ENCODE data around the gene ATP1A2. TPM values are rescaled to one million over a fixed set of nuclear protein-coding genes. Genes with fewer than 3 reads are reported as not detected.

The ATP1A2 gene
- total RNA-seq, 1 experiment from 2014 or later, result 0.15 TPM

DNA sequence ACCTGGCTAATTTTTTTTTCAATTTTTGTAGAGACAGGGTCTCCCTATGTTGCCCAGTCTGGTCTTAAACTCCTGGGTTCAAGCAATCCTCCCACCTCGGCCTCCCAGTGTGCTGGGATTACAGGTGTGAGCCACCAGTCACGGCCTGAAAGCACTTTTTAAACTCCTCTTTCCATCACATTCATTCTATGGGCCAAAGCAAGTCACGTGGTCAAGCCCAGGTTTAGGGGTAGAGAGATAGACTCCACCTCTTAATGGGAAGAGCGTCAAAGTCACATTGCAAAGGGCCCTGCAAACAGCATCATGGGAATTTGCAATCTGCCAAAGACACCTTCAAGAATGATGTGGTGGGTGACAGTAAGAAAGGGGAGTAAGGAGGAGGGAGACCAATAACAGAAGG lies 43.0 kb downstream of the ATP1A2 start:
- Histone ChIP-seq H3K9me3 (ENCODE audit: control insufficient read depth, insufficient read depth, low read depth, low read length) (no peaks in the 10 kb centered on the region), H3K27ac (ENCODE audit: low read length) (no peak overlapping the region), H3K4me1 (ENCODE audit: control insufficient read depth, insufficient read depth, low read length) (no peaks in the 10 kb centered on the region), H3K27me3 (ENCODE audit: control insufficient read depth, insufficient read depth, low read length) (no peaks in the 10 kb centered on the region), H3K4me3 (ENCODE audit: low read depth in 2 of 2, low read length in 2 of 2) (no peak overlapping the region), H3K36me3 (ENCODE audit: control insufficient read depth, insufficient read depth, low read length) (no peaks in the 10 kb centered on the region)
- DNase-seq (ENCODE audit: low read depth, low spot score) (no peak), ATAC-seq (no peak)
- BruUV-seq (replicated peaks), result no TSS peak
- in situ Hi-C loops (cut with HindIII; ENCODE audit: low pct_unique_long_range_greater_than_20kb, low sequenced_read_pairs), result no loop called here
- ChIA-PET CTCF (interaction anchor here (0.7 kb wide), 1 partner anchor 76 kb away, joined by 3 read pairs; no protein-coding TSS in a partner anchor), POLR2A (no interaction called here)
- intact Hi-C loops (cut with micrococcal nuclease; ENCODE audit: unreplicated experiment), result no loop called here
- no peak for TF ChIP-seq TCF7L2 (IDR thresholded peaks at IDR 0.05; ENCODE audit: low read depth, low read length)

DNA sequence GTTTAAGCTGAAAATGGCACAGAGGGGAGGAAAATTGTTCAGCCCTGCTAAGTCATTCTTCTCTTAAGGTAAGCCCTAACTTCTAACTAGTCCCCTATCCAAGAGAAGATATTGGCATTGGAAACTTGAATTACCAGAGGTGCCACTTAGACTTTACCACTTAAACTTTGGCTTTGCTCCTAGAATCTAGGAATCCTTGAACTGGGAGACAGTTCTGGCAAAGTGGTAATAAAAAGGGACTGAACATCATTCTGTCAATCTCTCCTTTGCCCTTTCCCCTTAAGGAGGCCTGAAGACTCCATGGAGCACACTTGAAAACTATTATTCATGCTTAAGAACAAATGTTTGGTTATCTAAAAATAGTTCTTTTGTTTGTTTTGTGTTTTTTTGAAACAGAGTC lies 44.3 kb downstream of the ATP1A2 start:
- ATAC-seq (no peak), DNase-seq (ENCODE audit: low read depth, low spot score) (no peak)
- no peak overlapping the region for H3K4me3 ChIP-seq (ENCODE audit: low read depth in 2 of 2, low read length in 2 of 2)
- intact Hi-C loops (cut with micrococcal nuclease; ENCODE audit: unreplicated experiment) (no loop called here), in situ Hi-C loops (cut with HindIII; ENCODE audit: low pct_unique_long_range_greater_than_20kb, low sequenced_read_pairs) (no loop called here)
- no TSS peak for BruUV-seq (replicated peaks)
- H3K9me3 ChIP-seq (ENCODE audit: control insufficient read depth, insufficient read depth, low read depth, low read length), result no peaks in the 10 kb centered on the region
- H3K27me3 ChIP-seq (ENCODE audit: control insufficient read depth, insufficient read depth, low read length), result peaks cover 5% of the 10 kb centered on the region; the same call in 1 of the 2 replicates
- no peaks in the 10 kb centered on the region for H3K36me3 ChIP-seq (ENCODE audit: control insufficient read depth, insufficient read depth, low read length)
- no peaks in the 10 kb centered on the region for H3K4me1 ChIP-seq (ENCODE audit: control insufficient read depth, insufficient read depth, low read length)
- ChIA-PET POLR2A (no interaction called here), CTCF (no interaction called here)
- TF ChIP-seq, protein P1, sequence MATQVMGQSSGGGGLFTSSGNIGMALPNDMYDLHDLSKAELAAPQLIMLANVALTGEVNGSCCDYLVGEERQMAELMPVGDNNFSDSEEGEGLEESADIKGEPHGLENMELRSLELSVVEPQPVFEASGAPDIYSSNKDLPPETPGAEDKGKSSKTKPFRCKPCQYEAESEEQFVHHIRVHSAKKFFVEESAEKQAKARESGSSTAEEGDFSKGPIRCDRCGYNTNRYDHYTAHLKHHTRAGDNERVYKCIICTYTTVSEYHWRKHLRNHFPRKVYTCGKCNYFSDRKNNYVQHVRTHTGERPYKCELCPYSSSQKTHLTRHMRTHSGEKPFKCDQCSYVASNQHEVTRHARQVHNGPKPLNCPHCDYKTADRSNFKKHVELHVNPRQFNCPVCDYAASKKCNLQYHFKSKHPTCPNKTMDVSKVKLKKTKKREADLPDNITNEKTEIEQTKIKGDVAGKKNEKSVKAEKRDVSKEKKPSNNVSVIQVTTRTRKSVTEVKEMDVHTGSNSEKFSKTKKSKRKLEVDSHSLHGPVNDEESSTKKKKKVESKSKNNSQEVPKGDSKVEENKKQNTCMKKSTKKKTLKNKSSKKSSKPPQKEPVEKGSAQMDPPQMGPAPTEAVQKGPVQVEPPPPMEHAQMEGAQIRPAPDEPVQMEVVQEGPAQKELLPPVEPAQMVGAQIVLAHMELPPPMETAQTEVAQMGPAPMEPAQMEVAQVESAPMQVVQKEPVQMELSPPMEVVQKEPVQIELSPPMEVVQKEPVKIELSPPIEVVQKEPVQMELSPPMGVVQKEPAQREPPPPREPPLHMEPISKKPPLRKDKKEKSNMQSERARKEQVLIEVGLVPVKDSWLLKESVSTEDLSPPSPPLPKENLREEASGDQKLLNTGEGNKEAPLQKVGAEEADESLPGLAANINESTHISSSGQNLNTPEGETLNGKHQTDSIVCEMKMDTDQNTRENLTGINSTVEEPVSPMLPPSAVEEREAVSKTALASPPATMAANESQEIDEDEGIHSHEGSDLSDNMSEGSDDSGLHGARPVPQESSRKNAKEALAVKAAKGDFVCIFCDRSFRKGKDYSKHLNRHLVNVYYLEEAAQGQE (IDR thresholded peaks at IDR 0.05; ENCODE audit: insufficient read depth in 1 of 2, low read depth in 2 of 2, low read length in 1 of 2), result no peak
- TF ChIP-seq TCF7L2 (IDR thresholded peaks at IDR 0.05; ENCODE audit: low read depth, low read length) (no peak), POLR2AphosphoS5 (IDR thresholded peaks at IDR 0.05; ENCODE audit: low read depth, low read length) (no peak), SIN3A (IDR thresholded peaks at IDR 0.05; ENCODE audit: borderline replicate concordance, insufficient read depth, low read depth, low read length) (no peak)
- TF ChIP-seq, protein P2, sequence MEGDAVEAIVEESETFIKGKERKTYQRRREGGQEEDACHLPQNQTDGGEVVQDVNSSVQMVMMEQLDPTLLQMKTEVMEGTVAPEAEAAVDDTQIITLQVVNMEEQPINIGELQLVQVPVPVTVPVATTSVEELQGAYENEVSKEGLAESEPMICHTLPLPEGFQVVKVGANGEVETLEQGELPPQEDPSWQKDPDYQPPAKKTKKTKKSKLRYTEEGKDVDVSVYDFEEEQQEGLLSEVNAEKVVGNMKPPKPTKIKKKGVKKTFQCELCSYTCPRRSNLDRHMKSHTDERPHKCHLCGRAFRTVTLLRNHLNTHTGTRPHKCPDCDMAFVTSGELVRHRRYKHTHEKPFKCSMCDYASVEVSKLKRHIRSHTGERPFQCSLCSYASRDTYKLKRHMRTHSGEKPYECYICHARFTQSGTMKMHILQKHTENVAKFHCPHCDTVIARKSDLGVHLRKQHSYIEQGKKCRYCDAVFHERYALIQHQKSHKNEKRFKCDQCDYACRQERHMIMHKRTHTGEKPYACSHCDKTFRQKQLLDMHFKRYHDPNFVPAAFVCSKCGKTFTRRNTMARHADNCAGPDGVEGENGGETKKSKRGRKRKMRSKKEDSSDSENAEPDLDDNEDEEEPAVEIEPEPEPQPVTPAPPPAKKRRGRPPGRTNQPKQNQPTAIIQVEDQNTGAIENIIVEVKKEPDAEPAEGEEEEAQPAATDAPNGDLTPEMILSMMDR (IDR thresholded peaks at IDR 0.05), result no peak
- no peak overlapping the region for H3K27ac ChIP-seq (ENCODE audit: low read length)

DNA sequence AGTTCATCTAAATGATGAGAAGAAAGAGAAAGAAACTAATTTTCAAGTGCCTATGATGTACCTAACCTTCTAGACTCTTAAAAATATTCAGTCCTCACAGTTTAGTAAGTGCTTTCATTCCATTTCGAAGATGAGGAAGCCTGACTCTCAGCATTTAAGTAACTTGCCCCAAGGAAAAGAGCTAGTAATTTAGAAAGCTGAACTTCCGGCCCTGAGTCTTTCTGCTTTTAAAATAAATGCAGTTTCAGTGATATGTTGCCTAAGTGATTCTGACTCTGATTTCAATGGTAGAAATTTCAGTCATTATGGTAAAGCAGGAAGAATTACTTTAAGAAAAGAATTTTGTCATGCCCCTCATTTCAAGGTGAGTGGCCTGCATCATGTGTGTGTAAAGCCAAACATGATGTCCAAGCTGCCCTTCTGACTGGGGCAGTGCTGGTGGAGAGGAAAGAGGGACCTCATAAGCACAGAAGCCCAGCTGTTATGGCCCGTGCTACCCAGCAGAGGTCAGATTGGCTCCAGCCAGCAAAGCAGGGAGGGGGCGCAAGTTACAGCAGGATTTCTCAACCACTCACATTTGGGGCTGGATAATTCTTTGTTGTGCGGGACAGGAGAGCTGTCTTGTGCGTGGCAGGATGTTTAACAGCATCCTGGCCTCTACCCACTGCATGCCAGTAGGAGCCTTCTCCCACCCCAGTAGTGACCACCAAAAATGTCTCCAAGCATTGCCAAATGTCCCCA lies 46.6 kb downstream of the ATP1A2 start:
- Histone ChIP-seq H3K27me3 (ENCODE audit: control insufficient read depth, insufficient read depth, low read length) (peaks cover 11% of the 10 kb centered on the region), H3K27ac (ENCODE audit: low read length) (no peak overlapping the region), H3K9me3 (ENCODE audit: control insufficient read depth, insufficient read depth, low read depth, low read length) (no peaks in the 10 kb centered on the region), H3K4me3 (ENCODE audit: low read depth in 2 of 2, low read length in 2 of 2) (no peak overlapping the region), H3K4me1 (ENCODE audit: control insufficient read depth, insufficient read depth, low read length) (no peaks in the 10 kb centered on the region), H3K36me3 (ENCODE audit: control insufficient read depth, insufficient read depth, low read length) (no peaks in the 10 kb centered on the region)
- intact Hi-C loops (cut with micrococcal nuclease; ENCODE audit: unreplicated experiment) (no loop called here), in situ Hi-C loops (cut with HindIII; ENCODE audit: low pct_unique_long_range_greater_than_20kb, low sequenced_read_pairs) (no loop called here)
- peak; percentile 69; the same call in 1 of the 2 replicates for ATAC-seq
- ChIA-PET CTCF (no interaction called here), POLR2A (no interaction called here)
- no peak for DNase-seq (ENCODE audit: low read depth, low spot score)
- BruUV-seq (replicated peaks), result no TSS peak
- TF ChIP-seq, protein P2 (IDR thresholded peaks at IDR 0.05), result peak; percentile 43
- TF ChIP-seq POLR2AphosphoS5 (IDR thresholded peaks at IDR 0.05; ENCODE audit: low read depth, low read length), result no peak
- no peak for TF ChIP-seq TCF7L2 (IDR thresholded peaks at IDR 0.05; ENCODE audit: low read depth, low read length)
- TF ChIP-seq, protein P1 (IDR thresholded peaks at IDR 0.05; ENCODE audit: insufficient read depth in 1 of 2, low read depth in 2 of 2, low read length in 1 of 2), result no peak

All from Panc1 (cell line).